ENCODE measurements around the gene SEMA3G. TPM values are rescaled to one million over a fixed set of nuclear protein-coding genes. Genes with fewer than 3 reads are reported as not detected.

The SEMA3G gene
- total and polyA plus RNA-seq, 2 donors from 2014 or later = 25.7 to 28.2 TPM

DNA sequence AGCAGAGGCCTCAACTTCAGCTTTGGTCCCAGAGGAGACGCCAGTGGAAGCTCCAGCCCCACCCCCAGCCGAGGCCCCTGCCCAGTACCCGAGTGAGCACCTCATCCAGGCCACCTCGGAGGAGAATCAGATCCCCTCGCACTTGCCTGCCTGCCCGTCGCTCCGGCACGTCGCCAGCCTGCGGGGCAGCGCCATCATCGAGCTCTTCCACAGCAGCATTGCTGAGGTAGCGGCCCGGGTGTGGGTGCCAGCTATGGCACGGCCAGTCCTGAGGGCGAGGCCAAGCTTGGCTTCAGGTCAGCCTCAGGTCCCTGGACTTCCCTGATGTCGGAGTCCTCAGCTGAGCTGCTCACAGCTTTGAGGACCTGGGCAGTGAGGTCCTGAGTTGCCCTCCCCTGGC lies 44.5 kb upstream of the SEMA3G start:
- intact Hi-C loops (cut with DNase I) = no loop called here
- FAIRE-seq = no peak
- no peaks in the 10 kb centered on the region for H3K9me3 ChIP-seq (ENCODE audit: control insufficient read depth in 2 of 3, insufficient read depth in 1 of 3, low read length in 3 of 3)
- no peak overlapping the region for H3K27ac ChIP-seq (ENCODE audit: low read depth in 2 of 2, low read length in 2 of 2)
- peaks cover 0 to 18% (median 0%) of the 10 kb centered on the region in 3 donors for H3K4me1 ChIP-seq (ENCODE audit: control insufficient read depth in 2 of 3, insufficient read depth in 2 of 3, low read depth in 1 of 3, low read length in 3 of 3)
- no peaks in the 10 kb centered on the region for H3K27me3 ChIP-seq (ENCODE audit: control insufficient read depth, insufficient read depth, low read length)
- TF ChIP-seq CTCF (IDR thresholded peaks at IDR 0.05; ENCODE audit: borderline replicate concordance, extremely low read depth, insufficient read depth) = no peak
- no peak overlapping the region for H3K9ac ChIP-seq (ENCODE audit: low read length in 3 of 3)
- peaks cover 0 to 56% (median 27%) of the 10 kb centered on the region in 3 donors for H3K36me3 ChIP-seq (ENCODE audit: control insufficient read depth in 2 of 3, insufficient read depth in 3 of 3, low read length in 3 of 3)
- DNase-seq = no peak
- H3K4me3 ChIP-seq (ENCODE audit: low read length in 3 of 3) = no peak overlapping the region

GRCh38 chr3:52488746-52489145 lies 43.8 kb upstream of the SEMA3G start:
- no peaks in the 10 kb centered on the region for H3K9me3 ChIP-seq (ENCODE audit: control insufficient read depth in 2 of 3, insufficient read depth in 1 of 3, low read length in 3 of 3)
- no peaks in the 10 kb centered on the region for H3K27me3 ChIP-seq (ENCODE audit: control insufficient read depth, insufficient read depth, low read length)
- no peak overlapping the region for H3K27ac ChIP-seq (ENCODE audit: low read depth in 2 of 2, low read length in 2 of 2)
- H3K36me3 ChIP-seq (ENCODE audit: control insufficient read depth in 2 of 3, insufficient read depth in 3 of 3, low read length in 3 of 3) = peaks cover 0 to 56% (median 27%) of the 10 kb centered on the region in 3 donors
- H3K9ac ChIP-seq (ENCODE audit: low read length in 3 of 3) = no peak overlapping the region
- TF ChIP-seq CTCF (IDR thresholded peaks at IDR 0.05; ENCODE audit: borderline replicate concordance, extremely low read depth, insufficient read depth) = no peak
- no peak for DNase-seq
- intact Hi-C loops (cut with DNase I) = no loop called here
- peaks cover 0 to 18% (median 0%) of the 10 kb centered on the region in 3 donors for H3K4me1 ChIP-seq (ENCODE audit: control insufficient read depth in 2 of 3, insufficient read depth in 2 of 3, low read depth in 1 of 3, low read length in 3 of 3)
- H3K4me3 ChIP-seq (ENCODE audit: low read length in 3 of 3) = no peak overlapping the region
- no peak for FAIRE-seq

DNA sequence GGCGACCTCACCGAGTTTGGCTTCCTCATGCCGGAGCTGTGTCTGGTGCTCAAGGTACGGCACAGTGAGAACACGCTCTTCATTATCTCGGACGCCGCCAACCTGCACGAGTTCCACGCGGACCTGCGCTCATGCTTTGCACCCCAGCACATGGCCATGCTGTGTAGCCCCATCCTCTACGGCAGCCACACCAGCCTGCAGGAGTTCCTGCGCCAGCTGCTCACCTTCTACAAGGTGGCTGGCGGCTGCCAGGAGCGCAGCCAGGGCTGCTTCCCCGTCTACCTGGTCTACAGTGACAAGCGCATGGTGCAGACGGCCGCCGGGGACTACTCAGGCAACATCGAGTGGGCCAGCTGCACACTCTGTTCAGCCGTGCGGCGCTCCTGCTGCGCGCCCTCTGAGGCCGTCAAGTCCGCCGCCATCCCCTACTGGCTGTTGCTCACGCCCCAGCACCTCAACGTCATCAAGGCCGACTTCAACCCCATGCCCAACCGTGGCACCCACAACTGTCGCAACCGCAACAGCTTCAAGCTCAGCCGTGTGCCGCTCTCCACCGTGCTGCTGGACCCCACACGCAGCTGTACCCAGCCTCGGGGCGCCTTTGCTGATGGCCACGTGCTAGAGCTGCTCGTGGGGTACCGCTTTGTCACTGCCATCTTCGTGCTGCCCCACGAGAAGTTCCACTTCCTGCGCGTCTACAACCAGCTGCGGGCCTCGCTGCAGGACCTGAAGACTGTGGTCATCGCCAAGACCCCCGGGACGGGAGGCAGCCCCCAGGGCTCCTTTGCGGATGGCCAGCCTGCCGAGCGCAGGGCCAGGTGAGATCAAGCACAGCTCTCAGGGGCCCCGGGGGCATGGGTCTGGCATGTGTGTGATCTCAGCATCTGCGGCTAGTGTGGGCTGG lies 43.1 kb upstream of the SEMA3G start:
- Histone ChIP-seq H3K9ac (ENCODE audit: low read length in 3 of 3) (no peak overlapping the region), H3K27me3 (ENCODE audit: control insufficient read depth, insufficient read depth, low read length) (no peaks in the 10 kb centered on the region), H3K4me3 (ENCODE audit: low read length in 3 of 3) (no peak overlapping the region), H3K4me1 (ENCODE audit: control insufficient read depth in 2 of 3, insufficient read depth in 2 of 3, low read depth in 1 of 3, low read length in 3 of 3) (peaks cover 0 to 18% (median 0%) of the 10 kb centered on the region in 3 donors), H3K27ac (ENCODE audit: low read depth in 2 of 2, low read length in 2 of 2) (no peak overlapping the region), H3K9me3 (ENCODE audit: control insufficient read depth in 2 of 3, insufficient read depth in 1 of 3, low read length in 3 of 3) (no peaks in the 10 kb centered on the region), H3K36me3 (ENCODE audit: control insufficient read depth in 2 of 3, insufficient read depth in 3 of 3, low read length in 3 of 3) (peaks cover 0 to 59% (median 27%) of the 10 kb centered on the region in 3 donors)
- no peak for TF ChIP-seq CTCF (IDR thresholded peaks at IDR 0.05; ENCODE audit: borderline replicate concordance, extremely low read depth, insufficient read depth)
- intact Hi-C loops (cut with DNase I) = no loop called here
- no peak for FAIRE-seq
- no peak for DNase-seq

Data from kidney (tissue), 14 donors.